Stimulated activated CD4-positive, alpha-beta T cell treated with anti-CD3 and anti-CD28 coated beads, Interleukin-4, amount 100 ng/mL, for 1 hour (primary cell): ENCODE data around the gene SH2D3A.
"Not testable (repeated sequence)": the region's sequence is repeated elsewhere in the genome, so short reads cannot be mapped to it uniquely, and the experiment has no call there.

Experiments used
- DNase-seq: peaks from one replicate; pipeline ENCODE4 v3.0.0-alpha.2; 2020

SH2D3A gene

DNA sequence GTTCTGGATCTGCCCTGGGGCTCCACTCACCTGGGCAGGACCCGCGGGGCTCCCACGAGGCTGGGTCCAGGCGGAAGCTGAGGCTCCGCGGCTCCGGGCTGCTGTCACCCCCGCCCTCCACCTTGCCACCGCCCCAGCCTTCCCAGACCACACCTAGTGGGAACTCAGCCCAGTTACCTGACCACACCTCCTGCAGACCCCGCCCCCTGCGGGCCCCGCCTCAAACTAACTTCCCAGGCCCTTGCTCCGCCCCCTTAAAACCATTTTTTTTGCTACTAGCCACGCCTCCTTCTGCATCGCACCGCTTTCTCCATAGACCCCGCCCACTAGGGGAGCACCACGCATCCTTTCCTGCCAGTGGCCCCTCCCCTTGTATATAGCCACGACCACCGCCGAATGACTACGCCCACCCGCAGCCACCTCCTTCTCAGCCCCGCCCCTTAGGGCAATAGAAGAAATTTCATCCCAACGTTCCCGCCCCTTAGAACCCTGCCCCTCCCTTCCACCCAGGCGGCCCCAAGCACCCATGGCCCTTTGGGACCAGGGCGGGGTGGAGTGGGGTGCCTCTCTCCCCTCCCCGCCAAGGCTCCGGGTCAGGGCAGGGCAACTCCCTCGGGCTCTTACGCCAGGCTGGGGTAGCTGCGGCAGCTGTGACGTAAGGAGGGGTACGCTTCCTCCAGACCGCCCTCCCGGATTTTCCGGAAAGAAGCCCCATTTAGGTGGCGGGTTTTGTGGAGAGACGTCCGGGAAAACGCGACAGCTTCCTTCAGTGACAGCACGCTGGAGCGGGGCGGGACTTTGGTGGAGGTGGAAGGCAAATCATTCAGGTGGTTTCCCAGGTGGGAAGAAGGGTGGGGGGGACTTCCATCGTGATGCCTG is at the start of gene SH2D3A:
Gene SH2D3A, minus strand, starts transcription at position 79 of the 879 bp plus-strand sequence. CDS start 3,687 bp downstream, outside the sequence.
- peak; percentile 93 for DNase-seq

DNA sequence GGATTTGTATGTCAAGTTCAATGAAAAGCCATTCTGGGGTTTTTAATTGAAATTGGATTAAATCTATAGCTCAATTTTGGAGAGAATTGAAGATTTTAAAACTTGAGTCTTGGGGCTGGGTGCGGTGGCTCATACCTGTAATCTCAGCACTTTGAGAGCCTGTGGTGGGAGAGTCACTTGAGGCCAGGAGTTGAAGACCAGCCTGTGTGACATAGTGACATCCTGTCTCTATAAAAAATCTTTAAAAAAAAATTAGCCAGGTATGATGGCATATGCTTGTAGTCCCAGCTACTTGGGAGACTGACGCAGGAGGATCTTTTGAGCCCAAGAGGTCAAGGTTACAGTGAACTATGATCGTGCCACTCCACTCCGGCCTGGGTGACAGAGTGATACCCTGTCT is 46.4 kb upstream of the SH2D3A start:
- DNase-seq: no peak

- DNase-seq: no peak
These were observed 45.4 kb upstream of the SH2D3A start for GRCh38 chr19:6812612-6813011.

DNA sequence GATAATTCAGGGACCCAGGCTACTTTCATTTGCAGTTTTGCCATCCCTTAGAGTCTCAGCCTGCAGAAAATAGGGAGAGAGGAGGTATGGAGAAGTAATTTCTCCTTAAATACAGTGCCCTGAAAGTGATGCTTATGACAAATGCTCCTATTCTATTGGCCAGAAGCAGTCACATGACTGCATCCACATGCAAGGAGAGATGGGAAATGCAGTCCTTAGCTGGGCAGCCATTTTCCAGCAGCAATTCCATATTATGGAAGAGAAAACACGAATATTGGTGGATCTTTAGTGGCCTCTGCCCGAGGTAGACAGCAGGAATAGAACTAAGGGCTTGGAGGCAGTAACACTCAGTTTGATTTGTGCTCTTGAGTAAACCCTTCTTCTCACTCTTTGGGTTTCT is 44.7 kb upstream of the SH2D3A start:
- DNase-seq: no peak

DNA sequence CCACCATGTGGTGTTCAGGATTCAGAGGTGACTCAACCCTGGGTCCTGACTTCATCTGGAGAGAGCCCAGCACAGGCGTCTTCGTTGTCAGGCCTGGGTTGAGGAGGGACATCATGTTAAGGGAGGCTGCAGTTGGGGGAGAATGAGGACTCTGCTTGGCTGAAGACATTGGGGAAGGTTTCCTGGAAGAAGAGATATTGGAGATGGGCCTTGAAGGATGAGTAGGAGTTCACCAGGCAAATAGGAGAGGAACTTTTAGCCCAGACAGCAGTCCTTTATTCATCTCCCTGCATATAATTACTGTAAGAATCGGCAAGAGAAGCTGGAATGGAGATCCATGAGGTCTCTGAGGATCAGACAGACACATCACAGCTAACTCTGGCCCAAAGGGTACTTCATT is 44.1 kb upstream of the SH2D3A start:
- no peak for DNase-seq

- DNase-seq: no peak
These were observed 42.0 kb upstream of the SH2D3A start for GRCh38 chr19:6809262-6809661.

DNA sequence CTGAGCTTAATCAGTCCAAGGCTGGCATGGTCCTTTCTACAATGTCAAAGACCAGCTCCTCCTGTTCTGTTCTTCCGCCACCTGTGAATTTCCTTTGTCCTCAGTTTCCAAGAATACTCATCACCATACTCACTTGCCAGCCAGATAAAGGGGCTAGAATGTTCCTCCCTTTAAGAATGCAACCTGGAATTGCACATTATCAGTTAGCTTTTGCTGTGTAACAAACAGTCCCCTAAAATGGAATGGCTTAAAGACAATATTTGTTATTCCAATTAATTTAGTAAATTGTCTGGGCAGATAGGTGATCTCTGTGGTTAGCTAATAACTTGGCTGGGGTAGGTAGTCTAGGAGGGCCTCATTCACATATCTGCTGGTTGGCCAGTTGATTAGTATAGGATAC is 41.3 kb upstream of the SH2D3A start:
- DNase-seq: no peak

GRCh38 chr19:6807291-6807690 is 40.1 kb upstream of the SH2D3A start:
- no peak for DNase-seq

DNA sequence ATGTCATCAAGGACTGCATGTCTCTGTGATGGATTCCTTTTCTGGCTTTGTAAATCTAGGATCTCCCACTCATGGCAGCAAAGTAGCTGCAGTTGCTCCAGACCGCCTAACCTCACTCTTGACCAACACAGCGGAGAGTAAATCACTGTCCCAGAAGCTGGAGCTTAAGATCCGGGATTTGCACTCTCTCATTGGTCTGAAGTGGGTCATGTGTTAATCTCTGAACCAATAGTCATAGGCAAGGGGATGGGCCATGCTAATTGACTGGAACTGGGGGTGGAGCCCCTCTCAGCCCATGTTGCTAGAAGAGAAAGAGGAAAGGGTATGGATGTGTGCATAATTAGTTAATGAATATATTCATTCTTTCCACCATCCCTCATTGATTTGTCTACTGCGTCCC is 39.3 kb upstream of the SH2D3A start:
- no peak for DNase-seq

- DNase-seq: no peak
These were observed 35.8 kb upstream of the SH2D3A start for GRCh38 chr19:6803036-6803404.

DNA sequence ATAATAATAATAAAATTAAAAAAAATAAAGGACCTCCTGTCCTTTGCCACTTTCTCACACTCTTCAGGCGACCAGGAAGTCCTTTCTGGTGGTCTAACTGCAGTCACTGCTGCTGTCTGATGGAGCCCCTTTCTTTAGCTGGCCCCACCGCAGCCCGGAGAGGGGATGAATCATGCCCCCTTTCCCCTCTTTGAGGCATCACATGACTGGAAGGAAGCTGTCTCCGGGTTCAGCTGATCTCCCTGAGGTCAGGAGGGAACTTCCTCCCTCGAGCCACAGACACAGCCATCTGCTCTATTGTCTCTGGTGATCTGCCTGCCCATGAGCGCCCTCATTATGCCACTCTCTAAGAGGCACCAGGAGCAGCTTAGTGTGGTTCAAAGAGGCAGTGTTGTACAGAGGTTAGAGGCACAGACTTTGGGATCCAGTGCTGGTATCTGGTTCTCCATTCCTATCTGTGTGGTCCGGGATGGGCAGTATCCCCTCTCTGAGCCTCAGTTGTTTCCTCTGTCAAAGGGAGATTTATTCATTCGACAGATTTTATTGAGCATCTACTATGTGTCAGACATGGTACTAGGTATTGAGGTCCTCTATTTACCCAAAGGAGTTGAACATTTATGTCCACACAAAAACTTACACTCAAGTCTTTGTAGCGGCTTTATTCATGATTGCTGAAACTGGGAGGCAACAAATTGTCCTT is 35.3 kb upstream of the SH2D3A start:
- peak; percentile 65 for DNase-seq

GRCh38 chr19:6801485-6802086 is 34.4 kb upstream of the SH2D3A start:
- DNase-seq: peak; percentile 82

DNA sequence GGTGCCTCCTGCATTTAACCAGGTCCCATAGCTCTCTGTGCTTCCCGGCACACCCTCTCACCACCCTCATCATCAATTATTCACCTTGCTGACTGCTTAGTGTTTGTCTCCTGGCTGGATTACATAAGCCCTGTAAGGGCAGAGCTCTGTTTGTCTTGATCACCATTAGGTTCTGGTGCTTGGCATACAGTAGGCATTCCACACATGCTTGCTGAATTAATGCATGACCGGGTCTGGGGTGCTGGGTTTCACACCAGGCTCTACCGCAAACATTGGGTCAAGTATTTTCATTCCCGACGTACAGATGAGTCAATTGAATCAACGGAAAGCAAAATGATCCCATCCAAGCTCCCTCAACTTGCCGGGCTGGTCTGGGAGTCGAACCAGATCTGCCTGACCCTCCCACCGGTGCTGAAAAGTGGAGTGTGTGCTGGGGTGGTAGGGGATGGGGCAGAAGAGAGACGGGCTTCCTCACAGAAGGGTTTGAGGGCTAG is 33.8 kb upstream of the SH2D3A start:
- no peak for DNase-seq

DNA sequence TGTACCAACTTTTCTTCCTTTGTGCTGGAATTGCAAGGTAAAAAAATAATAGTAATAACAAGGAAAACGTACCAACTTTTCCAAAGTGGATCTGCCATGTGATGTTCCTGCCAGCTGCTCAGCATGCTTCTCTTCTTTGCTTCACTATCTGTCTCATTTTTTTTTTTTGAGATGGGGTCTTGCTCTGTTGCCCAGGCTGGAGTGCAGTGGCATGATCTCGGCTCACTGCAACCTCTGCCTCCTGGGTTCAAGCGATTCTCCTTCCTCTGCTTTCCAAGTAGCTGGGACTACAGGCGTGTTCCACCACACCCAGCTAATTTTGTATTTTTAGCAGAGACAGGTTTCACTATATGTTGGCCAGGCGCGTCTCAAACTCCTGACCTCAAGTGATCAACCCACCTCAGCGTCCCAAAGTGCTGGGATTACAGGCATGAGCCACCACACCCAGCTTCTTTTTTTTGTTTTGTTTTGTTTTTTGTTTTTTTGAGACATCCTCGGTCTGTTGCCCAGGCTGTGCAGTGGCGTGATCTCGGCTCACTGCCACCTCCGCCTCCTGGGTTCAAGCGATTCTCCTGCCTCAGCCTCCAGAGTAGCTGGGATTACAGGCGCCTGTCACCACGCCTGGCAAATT is 33.0 kb upstream of the SH2D3A start:
- not testable (repeated sequence) for DNase-seq

- no peak for DNase-seq
These were observed 30.4 kb upstream of the SH2D3A start for GRCh38 chr19:6797646-6798045.

DNA sequence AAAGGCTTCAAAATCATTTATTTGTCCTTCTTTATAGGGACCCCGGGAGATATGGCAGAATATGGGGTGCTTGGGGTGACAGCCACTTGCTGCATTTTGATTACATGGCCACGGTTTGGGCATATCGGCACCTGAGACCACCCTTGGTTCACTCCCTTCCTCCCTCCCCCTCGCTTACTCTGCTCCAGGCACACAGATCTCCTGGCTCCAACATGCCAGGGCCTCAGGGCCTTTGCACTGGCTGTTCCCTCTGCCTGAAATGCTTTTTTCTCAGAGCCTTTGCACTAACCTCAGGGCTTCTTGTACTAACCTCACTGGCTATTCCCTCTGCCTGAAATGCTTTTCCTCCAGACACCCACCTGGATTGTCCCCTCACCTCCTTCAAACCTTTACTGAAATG is 29.0 kb upstream of the SH2D3A start:
- DNase-seq: no peak

DNA sequence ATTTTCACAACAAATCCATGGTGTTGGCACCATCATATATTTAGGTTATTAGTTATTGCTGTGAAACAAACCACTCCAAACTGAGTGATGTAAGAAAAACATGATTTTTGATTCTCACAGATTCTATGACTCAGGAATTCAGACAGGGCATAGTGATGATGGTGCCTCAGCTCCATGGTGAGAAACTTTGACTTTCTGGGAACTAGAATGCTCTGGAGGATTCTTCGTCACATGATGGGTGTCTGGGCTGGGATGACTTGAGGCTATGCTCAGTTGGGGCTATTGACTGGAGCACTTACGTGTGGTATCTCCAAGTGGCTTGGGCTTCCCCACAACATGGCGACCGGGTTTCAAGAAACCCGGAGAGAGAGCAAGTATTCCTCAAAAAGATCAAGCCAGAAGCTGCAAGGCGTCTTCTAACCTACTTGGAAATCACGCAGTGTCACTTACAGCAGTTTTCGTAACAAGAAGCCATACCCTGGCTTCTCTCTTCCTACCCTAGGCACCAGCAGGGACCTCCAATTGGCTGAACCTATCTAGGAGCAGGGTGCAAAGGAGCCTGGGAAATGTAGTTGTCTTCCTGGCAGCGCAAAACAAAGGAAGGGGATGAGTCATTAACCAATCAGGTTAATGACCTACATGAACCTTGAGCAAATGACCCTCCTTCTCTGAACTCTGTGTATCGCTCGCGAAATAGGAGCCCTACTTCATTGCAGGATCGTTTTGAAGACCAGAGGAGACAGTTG is 27.6 kb upstream of the SH2D3A start:
- no peak for DNase-seq

GRCh38 chr19:6793973-6794372 is 26.7 kb upstream of the SH2D3A start:
- no peak for DNase-seq

GRCh38 chr19:6793411-6793810 is 26.2 kb upstream of the SH2D3A start:
- no peak for DNase-seq

DNA sequence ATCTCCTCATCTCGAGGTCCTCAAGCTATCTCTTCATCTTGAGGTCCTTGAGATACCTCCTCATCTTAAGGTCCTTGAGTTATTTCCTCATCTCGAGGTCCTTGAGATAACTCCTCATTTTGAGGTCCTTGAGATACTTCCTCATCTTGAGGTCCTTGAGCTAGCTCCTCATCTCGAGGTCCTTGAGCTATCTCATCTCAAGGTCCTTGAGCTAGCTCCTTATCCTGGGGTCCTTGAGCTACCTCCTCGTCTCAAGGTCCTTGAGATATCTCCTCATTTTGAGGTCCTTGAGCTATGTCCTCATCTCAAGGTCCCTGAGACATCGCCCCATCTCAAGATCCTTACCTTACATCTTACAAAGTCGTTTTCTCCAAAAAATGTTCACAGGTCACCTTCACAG is 24.0 kb upstream of the SH2D3A start:
- DNase-seq: no peak

DNA sequence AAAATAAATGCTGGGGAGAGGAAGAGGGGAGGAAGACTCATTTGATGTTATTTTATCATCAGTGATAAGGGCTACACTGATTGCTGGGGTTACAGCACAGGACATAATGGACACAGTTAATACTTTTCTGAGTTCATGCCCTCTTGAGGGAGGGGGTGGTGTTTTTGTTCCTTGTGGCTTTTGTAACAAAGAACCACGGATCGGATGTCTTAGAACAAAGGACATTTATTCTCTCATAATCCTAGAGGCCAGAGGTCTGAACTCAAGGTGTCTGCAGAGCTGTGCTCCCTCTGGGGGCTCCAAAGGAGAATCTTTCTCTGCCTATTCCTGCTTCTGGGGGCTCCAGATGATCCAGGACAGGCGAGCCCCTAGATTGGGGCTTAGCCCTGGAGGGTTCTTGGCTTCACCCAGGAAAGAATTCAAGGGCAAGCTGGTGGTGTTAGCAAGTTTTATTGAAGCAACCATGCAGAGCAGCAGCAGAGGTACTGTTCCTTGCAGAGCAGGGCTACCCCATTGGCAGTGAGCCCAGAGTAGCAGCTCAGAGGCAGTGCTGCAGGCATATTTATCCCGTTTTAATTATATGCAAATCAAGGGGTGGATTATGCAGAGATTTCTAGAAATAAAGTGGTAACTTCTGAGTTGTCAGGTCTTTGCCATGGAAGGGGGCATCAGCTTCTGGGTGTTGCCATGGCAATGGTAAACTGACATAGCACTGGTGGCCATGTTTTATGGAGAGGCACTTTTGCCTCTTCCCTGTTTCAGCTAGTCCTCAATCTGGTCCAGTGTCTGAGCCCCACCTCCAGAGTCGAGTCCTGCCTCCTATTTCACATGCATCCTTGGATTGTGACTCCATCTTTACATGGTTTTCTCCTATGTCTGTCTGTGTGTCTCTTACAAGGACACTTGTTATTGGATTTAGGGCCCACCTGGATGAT is 23.2 kb upstream of the SH2D3A start:
- DNase-seq: no peak
